H9 (cell line): ENCODE results near the gene ARPC5L. TPM values are rescaled to one million over a fixed set of nuclear protein-coding genes. Genes with fewer than 3 reads are reported as not detected.

ENCODE experiments used
- DNase-seq: peaks from one replicate; pipeline ENCODE4 v3.0.0-alpha.2; 2017
- H2AFZ ChIP-seq: one replicate; pipeline ENCODE4 v1.6.1; 2013; ENCODE audit warnings: mild to moderate bottlenecking, low read length, control low read depth, moderate library complexity
- H2AK5ac ChIP-seq: 2 replicates; pipeline ENCODE4 v1.6.1; 2013; ENCODE audit warnings: low read length, control low read depth, mixed read lengths; ENCODE audit not compliant: insufficient read length
- H2BK120ac ChIP-seq: one replicate; pipeline ENCODE4 v1.6.1; 2013; ENCODE audit warnings: low read depth, mild to moderate bottlenecking, low read length, control low read depth, inconsistent platforms; ENCODE audit not compliant: poor library complexity, severe bottlenecking
- H2BK12ac ChIP-seq: 2 replicates; pipeline ENCODE4 v1.6.1; 2013; ENCODE audit warnings: low read length, control low read depth, mixed read lengths, low read depth; ENCODE audit not compliant: insufficient read length
- H2BK15ac ChIP-seq: 2 replicates; pipeline ENCODE4 v1.6.1; 2013; ENCODE audit warnings: low read depth, low read length, control low read depth
- H2BK20ac ChIP-seq: one replicate; pipeline ENCODE4 v1.6.1; 2013; ENCODE audit warnings: low read depth, mild to moderate bottlenecking, low read length, control low read depth, inconsistent platforms; ENCODE audit not compliant: poor library complexity, severe bottlenecking
- H2BK5ac ChIP-seq: 2 replicates; pipeline ENCODE4 v1.6.1; 2013; ENCODE audit warnings: low read length, control low read depth, mixed read lengths; ENCODE audit not compliant: insufficient read length
- H3K14ac ChIP-seq: 2 replicates; pipeline ENCODE4 v1.6.1; 2013; ENCODE audit warnings: low read length, control low read depth; ENCODE audit not compliant: insufficient read depth
- H3K18ac ChIP-seq: 2 replicates; pipeline ENCODE4 v1.6.1; 2013; ENCODE audit warnings: low read depth, mild to moderate bottlenecking, mixed read lengths, low read length, control low read depth; ENCODE audit not compliant: insufficient read length
- H3K23ac ChIP-seq: 2 replicates; pipeline ENCODE4 v1.6.1; 2013; ENCODE audit warnings: low read length, control low read depth, mixed read lengths, low read depth; ENCODE audit not compliant: insufficient read length
- H3K23me2 ChIP-seq: 2 replicates; pipeline ENCODE4 v1.6.1; 2013; ENCODE audit warnings: low read depth, mild to moderate bottlenecking, mixed read lengths, low read length, control low read depth; ENCODE audit not compliant: insufficient read length, poor library complexity, severe bottlenecking
- H3K27ac ChIP-seq: 2 replicates; pipeline ENCODE4 v1.5.1; 2013; ENCODE audit warnings: low read length, control low read depth, mixed read lengths, low read depth; ENCODE audit not compliant: insufficient read length
- H3K27me3 ChIP-seq: 2 replicates; pipeline ENCODE4 v1.6.1; 2013; ENCODE audit warnings: low read length, control low read depth, inconsistent platforms; ENCODE audit not compliant: insufficient read depth
- H3K4ac ChIP-seq: 2 replicates; pipeline ENCODE4 v1.6.1; 2013; ENCODE audit warnings: low read depth, mild to moderate bottlenecking, control low read depth, inconsistent platforms, low read length, moderate library complexity
- H3K4me1 ChIP-seq: 2 replicates; pipeline ENCODE4 v1.6.1; 2013; ENCODE audit warnings: low read length, control low read depth, inconsistent platforms; ENCODE audit not compliant: insufficient read depth
- H3K4me2 ChIP-seq: 2 replicates; pipeline ENCODE4 v1.6.1; 2013; ENCODE audit warnings: low read length, control low read depth, mixed read lengths; ENCODE audit not compliant: insufficient read length, insufficient read depth
- H3K56ac ChIP-seq: 2 replicates; pipeline ENCODE4 v1.6.1; 2013; ENCODE audit warnings: low read depth, mild to moderate bottlenecking, mixed read lengths, low read length, control low read depth; ENCODE audit not compliant: insufficient read length
- H3K79me1 ChIP-seq: 2 replicates; pipeline ENCODE4 v1.6.1; 2013; ENCODE audit warnings: low read depth, mild to moderate bottlenecking, moderate library complexity, low read length, control low read depth, inconsistent platforms; ENCODE audit not compliant: insufficient read depth, poor library complexity, severe bottlenecking
- H3K79me2 ChIP-seq: 2 replicates; pipeline ENCODE4 v1.6.1; 2013; ENCODE audit warnings: low read length, control low read depth, inconsistent platforms; ENCODE audit not compliant: insufficient read depth
- H3K9ac ChIP-seq: 2 replicates; pipeline ENCODE4 v1.6.1; 2013; ENCODE audit warnings: low read length, control low read depth, mixed read lengths; ENCODE audit not compliant: insufficient read length; ENCODE audit errors: extremely low read depth
- H3K9me3 ChIP-seq: one replicate; pipeline ENCODE4 v1.6.1; 2013; ENCODE audit warnings: low read depth, low read length, inconsistent platforms; ENCODE audit not compliant: control insufficient read depth
- H3T11ph ChIP-seq: one replicate; pipeline ENCODE4 v1.6.1; 2013; ENCODE audit warnings: mild to moderate bottlenecking, low read length, control low read depth, inconsistent platforms
- H4K20me1 ChIP-seq: one replicate; pipeline ENCODE4 v1.6.1; 2013; ENCODE audit not compliant: control insufficient read depth, insufficient read length, insufficient read depth
- H4K5ac ChIP-seq: 2 replicates; pipeline ENCODE4 v1.6.1; 2013; ENCODE audit warnings: low read depth, mild to moderate bottlenecking, mixed read lengths, low read length, control low read depth; ENCODE audit not compliant: insufficient read length
- H4K8ac ChIP-seq: replicated peaks from 2 replicates; pipeline ENCODE4 v1.6.1; 2013; ENCODE audit warnings: low read length, control low read depth, mixed read lengths, low read depth; ENCODE audit not compliant: insufficient read length
- H4K91ac ChIP-seq: 2 replicates; pipeline ENCODE4 v1.6.1; 2013; ENCODE audit warnings: low read depth, mild to moderate bottlenecking, moderate library complexity, mixed read lengths, low read length, control low read depth; ENCODE audit not compliant: insufficient read length
- H3K27ac Mint-ChIP-seq, 3 experiments: 2 replicates in 2 of 3; 3 replicates in 1 of 3; pipeline ENCODE4 v1.8.0; 2020 to 2021; ENCODE audit warnings: mixed read lengths in 3 of 3, mild to moderate bottlenecking in 1 of 3, moderate library complexity in 1 of 3
- H3K27me3 Mint-ChIP-seq: 2 replicates; pipeline ENCODE4 v1.8.0; 2021; ENCODE audit warnings: low read depth, mild to moderate bottlenecking, moderate library complexity, mixed read lengths
- H3K36me3 Mint-ChIP-seq, 3 experiments: 2 replicates in 2 of 3; 3 replicates in 1 of 3; pipeline ENCODE4 v1.8.0; 2020 to 2021; ENCODE audit warnings: low read depth in 3 of 3, mixed read lengths in 3 of 3; ENCODE audit not compliant: insufficient read depth in 1 of 3
- H3K4me1 Mint-ChIP-seq, 2 experiments: 2 replicates each; pipeline ENCODE4 v1.8.0; 2020; ENCODE audit warnings: mixed read lengths in 2 of 2
- H3K4me3 Mint-ChIP-seq, 2 experiments: 2 replicates in 1 of 2; 3 replicates in 1 of 2; pipeline ENCODE4 v1.8.0; 2020 to 2021; ENCODE audit warnings: mild to moderate bottlenecking in 2 of 2, mixed read lengths in 2 of 2, moderate library complexity in 1 of 2
- H3K9me3 Mint-ChIP-seq, 2 experiments: 2 replicates in 1 of 2; 3 replicates in 1 of 2; pipeline ENCODE4 v1.8.0; 2020; ENCODE audit warnings: mild to moderate bottlenecking in 2 of 2, mixed read lengths in 2 of 2, moderate library complexity in 1 of 2
- CTCF ChIP-seq: fragments of 200-600 bp; sonication (generic); conservative IDR thresholded peaks from 3 replicates; pipeline ENCODE4 v1.8.0; 2021; ENCODE audit warnings: antibody characterized with exemption, mild to moderate bottlenecking
- WGBS: extraction: QIAGEN DNeasy Blood & Tissue Kit; methylation state at CpG from one replicate; pipeline ENCODE4 v1.1.7; 2013; ENCODE audit warnings: missing lambda C conversion rate, low lambda C conversion rate, mixed read lengths; ENCODE audit not compliant: insufficient read length; ENCODE audit errors: extremely low coverage; 5-methylcytosine and 5-hydroxymethylcytosine counted together
- total RNA-seq: library from RNA; stranded (reverse); gene quantifications from 2 replicates; pipeline ENCODE4 v1.2.1, GENCODE V29; 2021

ARPC5L gene
- total RNA-seq, 1 experiment from 2014 or later: 67.7 TPM

DNA sequence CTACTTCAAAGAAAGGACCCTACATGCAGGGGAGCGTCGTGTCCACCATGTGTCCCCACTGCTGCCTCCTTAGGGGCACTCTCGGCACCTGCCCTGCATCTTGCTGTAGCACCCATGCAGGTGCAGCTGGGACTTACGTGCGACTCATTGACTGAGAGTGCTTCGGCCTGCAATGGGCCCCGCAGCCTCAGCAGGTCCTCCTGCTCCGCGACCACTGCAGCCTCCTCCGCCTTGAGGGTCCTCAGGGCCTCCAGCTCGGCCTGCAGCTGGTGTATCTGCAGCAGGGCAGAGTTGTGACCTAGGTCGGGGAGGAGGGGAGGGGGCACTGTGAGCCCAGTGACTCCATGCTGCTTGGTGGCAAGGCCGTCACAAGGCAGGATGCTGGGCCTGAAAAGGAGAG, 27.1 kb downstream of the ARPC5L start:
- Mint-ChIP-seq H3K9me3 (no peaks in the 10 kb centered on the region; a peak in 1 of 5 replicates), H3K27ac (no peak overlapping the region), H3K27me3 (no peaks in the 10 kb centered on the region), H3K4me1 (peaks cover 6 to 14% of the 10 kb centered on the region in 2 experiments), H3K36me3 (peaks cover 5 to 16% (median 15%) of the 10 kb centered on the region in 3 experiments; a peak in 6 of 7 replicates), H3K4me3 (no peak overlapping the region)
- Histone ChIP-seq H3K9ac (no peak overlapping the region), H2BK12ac (no peak overlapping the region), H3K14ac (no peak overlapping the region; the same call in 1 of the 2 replicates), H2BK15ac (no peak overlapping the region), H2BK120ac (no peak overlapping the region), H2BK5ac (no peak overlapping the region), H2AFZ (no peak overlapping the region), H3K56ac (no peak overlapping the region), H3K23ac (no peak overlapping the region), H3K9me3 (no peaks in the 10 kb centered on the region), H4K8ac (no peak overlapping the region), H4K91ac (no peak overlapping the region), H3T11ph (no peak overlapping the region), H3K79me2 (no peaks in the 10 kb centered on the region), H4K20me1 (no peaks in the 10 kb centered on the region), H3K18ac (no peak overlapping the region), H3K4me2 (no peak overlapping the region), H3K23me2 (no peaks in the 10 kb centered on the region), H4K5ac (no peak overlapping the region), H3K4ac (no peak overlapping the region), H2AK5ac (no peak overlapping the region), H3K79me1 (no peaks in the 10 kb centered on the region), H3K4me1 (no peaks in the 10 kb centered on the region; the same call in 1 of the 2 replicates), H2BK20ac (no peak overlapping the region), H3K27me3 (no peaks in the 10 kb centered on the region), H3K27ac (no peak overlapping the region)
- no peak for DNase-seq
- no CpG with 5 or more reads among the region's 13 CpGs for WGBS
- no peak for TF ChIP-seq CTCF
